ENCODE data around the gene PDZD2. TPM values are rescaled to one million over a fixed set of nuclear protein-coding genes. Genes with fewer than 3 reads are reported as not detected.
A peak's percentile ranks its signal among the peaks of the same experiment; 100 is the strongest.

Gene PDZD2
- total and polyA plus RNA-seq, 12 donors = 2.2 to 10.3 (median 5.0) TPM

DNA sequence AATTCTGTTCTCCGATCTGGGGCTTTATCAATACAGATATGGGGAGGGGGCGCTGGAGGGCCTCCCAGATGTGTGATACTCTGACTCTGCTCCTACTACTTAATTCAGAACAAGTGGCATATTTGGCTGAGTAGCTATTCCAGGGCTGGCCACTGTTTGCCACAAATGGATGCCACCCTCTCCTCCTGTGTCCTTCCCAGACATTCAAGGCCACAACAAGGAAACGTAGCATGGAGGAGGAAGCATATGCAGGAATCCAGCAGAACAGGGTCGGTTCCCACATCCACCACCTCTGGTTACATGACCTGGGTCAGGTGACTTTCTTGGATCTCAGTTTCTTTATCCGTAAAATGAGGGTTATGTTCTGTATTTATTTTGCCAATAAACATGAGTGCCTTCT lies 404.2 kb downstream of the PDZD2 start:
- Histone ChIP-seq H3K36me3 (replicated peaks in 1 of 2) (no peaks in the 10 kb centered on the region), H3K27me3 (no peaks in the 10 kb centered on the region), H3K27ac (peak overlapping the region in 2 of 5 donors; percentile 41 to 61), H3K4me1 (replicated peaks in 1 of 2) (peaks cover 0 to 4% of the 10 kb centered on the region in 2 donors), H3K4me3 (no peak overlapping the region), H3K9me3 (replicated peaks in 1 of 3) (no peaks in the 10 kb centered on the region)
- 74 to 86% (median 79%) methylated on average over 4 to 5 of the region's 5 CpGs for WGBS, 4 donors
- no peak for DNase-seq
- intact Hi-C loops (cut with DNase I) = no loop called here
- TF ChIP-seq POLR2A (IDR thresholded peaks at IDR 0.05) (no peak), CTCF (IDR thresholded peaks at IDR 0.05) (no peak)

GRCh38 chr5:32044434-32044833 lies 405.5 kb downstream of the PDZD2 start:
- Histone ChIP-seq H3K27me3 (no peaks in the 10 kb centered on the region), H3K36me3 (replicated peaks in 1 of 2) (no peaks in the 10 kb centered on the region), H3K9me3 (replicated peaks in 1 of 3) (no peaks in the 10 kb centered on the region), H3K4me3 (no peak overlapping the region), H3K27ac (no peak overlapping the region), H3K4me1 (replicated peaks in 1 of 2) (peaks cover 0 to 4% of the 10 kb centered on the region in 2 donors)
- intact Hi-C loops (cut with DNase I) = no loop called here
- DNase-seq = no peak
- TF ChIP-seq POLR2A (IDR thresholded peaks at IDR 0.05) (no peak), CTCF (IDR thresholded peaks at IDR 0.05) (no peak)
- 72 to 75% (median 74%) methylated on average over 7 of the region's 7 CpGs for WGBS, 4 donors

- H3K9me3 ChIP-seq (replicated peaks in 1 of 3) = no peaks in the 10 kb centered on the region
- peaks cover 0 to 4% of the 10 kb centered on the region in 2 donors for H3K4me1 ChIP-seq (replicated peaks in 1 of 2)
- H3K27ac ChIP-seq = no peak overlapping the region
- TF ChIP-seq CTCF (IDR thresholded peaks at IDR 0.05) (no peak), POLR2A (IDR thresholded peaks at IDR 0.05) (no peak)
- no peak for DNase-seq
- H3K4me3 ChIP-seq = no peak overlapping the region
- H3K36me3 ChIP-seq (replicated peaks in 1 of 2) = no peaks in the 10 kb centered on the region
- intact Hi-C loops (cut with DNase I) = no loop called here
- no peaks in the 10 kb centered on the region for H3K27me3 ChIP-seq
These were observed 406.0 kb downstream of the PDZD2 start for GRCh38 chr5:32044939-32045338.

DNA sequence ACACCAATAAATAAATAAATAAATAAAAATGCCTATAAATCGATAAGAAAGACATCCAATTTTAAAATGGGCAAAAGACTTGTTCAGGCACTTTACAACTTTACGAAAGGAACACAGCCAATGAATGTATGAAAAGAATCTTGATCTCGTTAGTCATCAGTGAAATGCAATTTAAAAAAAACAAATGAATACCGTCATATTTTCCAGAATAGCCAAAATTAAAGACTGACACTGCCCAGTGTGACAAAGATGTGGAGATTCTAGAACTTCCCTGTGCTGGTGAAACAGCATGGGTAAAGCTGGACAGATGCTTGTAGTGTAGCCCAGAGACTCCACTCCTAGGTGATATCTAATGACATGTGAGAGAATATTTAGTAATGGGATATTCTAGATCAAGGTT lies 408.1 kb downstream of the PDZD2 start:
- intact Hi-C loops (cut with DNase I) = no loop called here
- H3K27me3 ChIP-seq = no peaks in the 10 kb centered on the region

More for the DNA sequence above, 408.1 kb downstream of the PDZD2 start:
- Histone ChIP-seq H3K27ac (no peak overlapping the region), H3K4me3 (no peak overlapping the region), H3K4me1 (replicated peaks in 1 of 2) (peaks cover 0 to 4% of the 10 kb centered on the region in 2 donors), H3K36me3 (replicated peaks in 1 of 2) (no peaks in the 10 kb centered on the region), H3K9me3 (replicated peaks in 1 of 3) (no peaks in the 10 kb centered on the region)
- no peak for DNase-seq
- 89 to 95% (median 93%) methylated on average over 4 of the region's 4 CpGs for WGBS, 4 donors
- TF ChIP-seq CTCF (IDR thresholded peaks at IDR 0.05) (no peak), POLR2A (IDR thresholded peaks at IDR 0.05) (no peak)
